Stomach (tissue), 9 donors: ENCODE results near the gene MEGF8. TPM values are rescaled to one million over a fixed set of nuclear protein-coding genes. Genes with fewer than 3 reads are reported as not detected.

Source experiments
- DNase-seq, 2 donors: peaks; one replicate each; pipeline versions ENCODE4 v3.0.0 to v3.0.0-alpha.2; 2013 to 2019
- H3K27ac ChIP-seq, 5 donors: fragments of 200-600 bp in 4 of 5; sonication (generic) in 4 of 5; one replicate each; pipeline ENCODE4 v1.5.1; 2013 to 2019; ENCODE audit warnings: mild to moderate bottlenecking in 1 of 5, moderate library complexity in 1 of 5
- H3K27me3 ChIP-seq, 3 donors: fragments of 200-600 bp; sonication (generic); one replicate each; pipeline ENCODE4 v1.5.1; 2017 to 2019; ENCODE audit warnings: mixed run types in 1 of 3
- H3K36me3 ChIP-seq, 4 donors: fragments of 200-600 bp; sonication (generic); 1 replicate in 3 of 4; 2 replicates in 1 of 4; pipeline ENCODE4 v1.5.1; 2016 to 2019
- H3K4me1 ChIP-seq, 4 donors: fragments of 200-600 bp; sonication (generic); one replicate each; pipeline ENCODE4 v1.5.1; 2016 to 2019
- H3K4me3 ChIP-seq, 4 donors: fragments of 200-600 bp; sonication (generic) in 3 of 4; one replicate each; pipeline ENCODE4 v1.5.1; 2016 to 2019; ENCODE audit warnings: mild to moderate bottlenecking in 1 of 4
- H3K9me3 ChIP-seq, 4 donors: fragments of 200-600 bp; sonication (generic); one replicate each; pipeline ENCODE4 v1.5.1; 2016 to 2019
- EP300 ChIP-seq: sonication (generic); formaldehyde crosslinking; IDR thresholded peaks from one replicate; pipeline ENCODE4 v1.6.1; 2017; ENCODE audit warnings: antibody characterized with exemption
- POLR2A ChIP-seq, 4 donors: fragments of 450-650 bp; IDR thresholded peaks; one replicate each; pipeline ENCODE4 v1.6.1; 2016; ENCODE audit warnings: antibody characterized with exemption in 4 of 4, control low read depth in 2 of 4, mild to moderate bottlenecking in 1 of 4, moderate library complexity in 1 of 4
- POLR2AphosphoS5 ChIP-seq, 3 donors: sonication (generic); formaldehyde crosslinking; IDR thresholded peaks; one replicate each; pipeline ENCODE4 v1.6.1; 2016; ENCODE audit warnings: antibody characterized with exemption in 3 of 3
- WGBS, 5 donors: extraction: QIAGEN DNeasy Blood & Tissue Kit in 3 of 5; methylation state at CpG; one replicate each; pipeline versions ENCODE4 v1.1.5 to v1.1.7; 2013 to 2018; 5-methylcytosine and 5-hydroxymethylcytosine counted together
- intact Hi-C: fragments of 100-400 bp; cut with DNase I; formaldehyde crosslinking; loops from one replicate; pipeline ENCODE4 v1.15.1; 2023; ENCODE audit warnings: low total_unique reads
- polyA plus RNA-seq, 3 donors: library from polyadenylated mRNA; stranded (reverse); fragments of 200-250 nt; gene quantifications; one replicate each; pipeline ENCODE4 v1.2.3, GENCODE V29; 2013
- total RNA-seq, 5 donors: library from RNA; depleted of rRNA; stranded (reverse); fragments of >200 nt; gene quantifications; one replicate each; pipeline versions ENCODE4 v1.1.0 to v1.2.3, GENCODE V29; 2014 to 2016
- TF ChIP-seq, protein P1 (sequence below), 7 experiments: fragments of 450-650 bp in 4 of 7; fragments of 200-600 bp in 3 of 7; sonication (generic) in 3 of 7; IDR thresholded peaks; one replicate each; pipeline ENCODE4 v1.5.1; 2016 to 2019; ENCODE audit warnings: antibody characterized with exemption in 7 of 7, control low read depth in 2 of 7, mild to moderate bottlenecking in 1 of 7
- donor health status: healthy with polysubstance abuse.
- donor health status: Bipolar disorder and iron deficiency.
- donor health status: healthy.

MEGF8 gene
- total and polyA plus RNA-seq, 8 donors = 2.6 to 46.3 (median 12.3) TPM

DNA sequence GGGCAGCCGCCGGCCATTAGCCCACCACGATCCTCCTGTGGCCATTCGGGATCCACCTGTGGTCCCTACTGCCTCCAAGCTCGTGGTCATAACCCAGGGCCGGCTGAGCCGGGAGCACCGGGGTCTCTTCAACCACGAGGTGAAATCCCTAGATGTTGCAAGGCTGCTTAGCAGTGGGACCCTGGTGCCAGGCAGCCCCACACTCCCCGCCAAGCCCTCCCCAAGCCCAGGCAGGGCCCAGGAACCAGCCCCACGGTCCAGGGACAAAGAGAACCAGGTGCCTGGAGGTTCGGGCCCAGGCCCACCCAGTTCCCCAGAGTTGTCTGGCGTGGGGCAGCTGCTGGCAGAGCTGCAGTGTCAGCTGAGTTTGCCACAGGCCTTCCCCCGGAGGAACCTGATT lies 15.7 kb upstream of the MEGF8 start:
- intact Hi-C loops = no loop called here

DNA sequence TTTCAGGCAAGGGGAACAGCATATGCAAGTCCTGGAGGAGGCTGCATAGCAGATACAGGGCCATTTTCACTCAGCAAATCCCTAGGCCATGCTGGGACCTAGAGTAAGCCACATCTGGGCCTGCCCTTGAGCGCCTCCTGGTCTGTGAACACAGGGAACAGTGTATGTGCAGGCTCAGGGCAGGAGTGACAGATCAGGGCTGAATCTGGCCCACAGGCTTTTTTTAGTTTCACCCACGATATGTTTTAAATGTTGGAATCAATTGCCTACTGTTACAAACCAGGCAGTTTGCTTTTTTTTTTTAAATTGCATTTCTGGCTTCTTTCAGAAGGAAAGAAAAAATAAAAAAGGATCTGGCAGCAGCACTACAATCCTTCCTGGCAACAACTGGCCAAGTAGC lies 13.8 kb upstream of the MEGF8 start:
- H3K9me3 ChIP-seq = no peaks in the 10 kb centered on the region
- H3K4me1 ChIP-seq = peaks cover 13 to 19% (median 17%) of the 10 kb centered on the region in 4 donors
- 55 to 84% (median 69%) methylated on average over 2 of the region's 2 CpGs for WGBS, 5 donors
- peak in 1 of 2 donors; percentile 43 for DNase-seq
- intact Hi-C loops = no loop called here
- H3K27ac ChIP-seq = no peak overlapping the region
- TF ChIP-seq, protein P1, sequence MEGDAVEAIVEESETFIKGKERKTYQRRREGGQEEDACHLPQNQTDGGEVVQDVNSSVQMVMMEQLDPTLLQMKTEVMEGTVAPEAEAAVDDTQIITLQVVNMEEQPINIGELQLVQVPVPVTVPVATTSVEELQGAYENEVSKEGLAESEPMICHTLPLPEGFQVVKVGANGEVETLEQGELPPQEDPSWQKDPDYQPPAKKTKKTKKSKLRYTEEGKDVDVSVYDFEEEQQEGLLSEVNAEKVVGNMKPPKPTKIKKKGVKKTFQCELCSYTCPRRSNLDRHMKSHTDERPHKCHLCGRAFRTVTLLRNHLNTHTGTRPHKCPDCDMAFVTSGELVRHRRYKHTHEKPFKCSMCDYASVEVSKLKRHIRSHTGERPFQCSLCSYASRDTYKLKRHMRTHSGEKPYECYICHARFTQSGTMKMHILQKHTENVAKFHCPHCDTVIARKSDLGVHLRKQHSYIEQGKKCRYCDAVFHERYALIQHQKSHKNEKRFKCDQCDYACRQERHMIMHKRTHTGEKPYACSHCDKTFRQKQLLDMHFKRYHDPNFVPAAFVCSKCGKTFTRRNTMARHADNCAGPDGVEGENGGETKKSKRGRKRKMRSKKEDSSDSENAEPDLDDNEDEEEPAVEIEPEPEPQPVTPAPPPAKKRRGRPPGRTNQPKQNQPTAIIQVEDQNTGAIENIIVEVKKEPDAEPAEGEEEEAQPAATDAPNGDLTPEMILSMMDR (IDR thresholded peaks at IDR 0.05) = no peak
- no peak for TF ChIP-seq POLR2AphosphoS5 (IDR thresholded peaks at IDR 0.05)
- TF ChIP-seq EP300 = no peak
- TF ChIP-seq POLR2A (IDR thresholded peaks at IDR 0.05) = no peak
- no peak overlapping the region for H3K4me3 ChIP-seq
- peaks cover 2 to 66% (median 27%) of the 10 kb centered on the region in 3 donors for H3K27me3 ChIP-seq
- H3K36me3 ChIP-seq = no peaks in the 10 kb centered on the region

More for the DNA sequence above, 15.7 kb upstream of the MEGF8 start:
- H3K4me3 ChIP-seq = no peak overlapping the region
- peaks cover 13 to 16% (median 15%) of the 10 kb centered on the region in 4 donors for H3K4me1 ChIP-seq
- peaks cover 2 to 47% (median 23%) of the 10 kb centered on the region in 3 donors for H3K27me3 ChIP-seq
- H3K27ac ChIP-seq = no peak overlapping the region
- H3K9me3 ChIP-seq = no peaks in the 10 kb centered on the region
- TF ChIP-seq POLR2A (IDR thresholded peaks at IDR 0.05) = no peak
- TF ChIP-seq POLR2AphosphoS5 (IDR thresholded peaks at IDR 0.05) = no peak
- TF ChIP-seq EP300 = no peak
- TF ChIP-seq, protein P1 (IDR thresholded peaks at IDR 0.05) = no peak
- H3K36me3 ChIP-seq = no peaks in the 10 kb centered on the region
- 89 to 93% (median 91%) methylated on average over 8 to 14 of the region's 14 CpGs for WGBS, 5 donors
- no peak for DNase-seq

DNA sequence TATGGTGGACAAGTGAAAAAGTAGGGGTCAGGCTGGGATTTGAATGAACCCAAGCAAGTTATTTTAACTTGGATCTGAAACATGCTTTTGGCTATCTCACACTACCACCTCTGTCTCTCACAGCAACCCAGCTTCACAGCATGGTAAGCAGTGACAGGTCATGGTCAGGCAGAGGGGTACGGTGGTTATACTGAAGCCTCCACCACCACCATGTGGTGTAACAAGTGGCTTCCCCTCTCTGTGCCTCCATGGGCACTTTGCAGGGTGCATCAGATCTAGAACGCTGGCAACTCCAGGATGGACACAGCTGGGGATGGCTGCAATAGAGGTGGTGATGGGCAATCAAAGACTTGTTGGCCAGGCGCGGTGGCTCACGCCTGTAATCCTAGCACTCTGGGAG lies 13.1 kb upstream of the MEGF8 start:
- no peak for DNase-seq
- peaks cover 2 to 66% (median 27%) of the 10 kb centered on the region in 3 donors for H3K27me3 ChIP-seq
- H3K36me3 ChIP-seq = no peaks in the 10 kb centered on the region
- H3K9me3 ChIP-seq = no peaks in the 10 kb centered on the region
- TF ChIP-seq POLR2A (IDR thresholded peaks at IDR 0.05) (no peak), EP300 (no peak), POLR2AphosphoS5 (IDR thresholded peaks at IDR 0.05) (no peak)
- TF ChIP-seq, protein P1 (IDR thresholded peaks at IDR 0.05) = no peak
- H3K27ac ChIP-seq = no peak overlapping the region
- H3K4me1 ChIP-seq = peaks cover 13 to 23% (median 18%) of the 10 kb centered on the region in 4 donors
- H3K4me3 ChIP-seq = no peak overlapping the region
- WGBS, 5 donors = 79 to 85% (median 82%) methylated on average over 4 to 5 of the region's 5 CpGs
- intact Hi-C loops = no loop called here

DNA sequence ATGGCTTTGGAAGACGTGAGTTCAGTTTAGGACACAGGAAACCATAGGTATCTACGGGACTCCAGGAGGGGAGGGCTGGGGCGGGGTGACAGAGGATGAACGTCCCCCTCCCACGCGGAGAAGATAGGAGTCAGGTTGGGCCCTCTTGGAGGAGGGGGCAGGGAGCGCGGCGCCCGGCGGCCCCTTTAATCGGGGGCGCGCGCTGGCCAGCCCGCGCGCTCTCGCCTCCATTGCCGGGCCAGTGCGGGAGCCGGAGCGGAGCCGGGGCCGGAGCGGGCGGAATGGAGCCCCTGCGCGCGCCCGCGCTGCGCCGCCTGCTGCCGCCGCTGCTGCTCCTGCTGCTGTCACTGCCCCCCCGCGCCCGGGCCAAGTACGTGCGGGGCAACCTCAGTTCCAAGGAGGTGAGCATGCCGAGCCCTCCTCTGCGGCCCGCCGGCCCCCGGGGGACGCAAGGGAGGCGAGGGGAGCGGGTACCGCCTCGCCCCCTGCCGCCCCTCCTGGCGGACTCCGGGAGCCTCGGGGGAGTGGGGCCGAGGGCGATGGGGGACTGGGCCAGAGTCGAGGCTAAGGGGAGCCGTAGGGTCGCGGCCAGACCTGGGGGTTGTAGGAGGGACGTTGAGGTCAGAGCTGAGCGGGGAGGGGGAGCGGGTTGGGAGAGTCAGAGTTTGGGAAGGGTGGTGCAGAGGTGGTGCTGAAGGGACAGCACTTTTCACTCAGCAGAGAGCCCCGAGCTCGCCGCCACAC lies 12.2 kb upstream of the MEGF8 start, which contains the start of gene TMEM145:
Gene TMEM145, plus strand, starts transcription at position 214 of the 744 bp plus-strand sequence. Its CDS starts 68 bp downstream, at position 282.
- no peak for TF ChIP-seq POLR2AphosphoS5 (IDR thresholded peaks at IDR 0.05)
- TF ChIP-seq, protein P1 (IDR thresholded peaks at IDR 0.05) = no peak
- TF ChIP-seq POLR2A (IDR thresholded peaks at IDR 0.05) = no peak
- TF ChIP-seq EP300 = no peak
- peak; percentile 56 to 88 for DNase-seq
- Histone ChIP-seq H3K4me3 (peak within 1 kb of the TSS; percentile 47 to 65 (median 48)), H3K4me1 (peaks cover 13 to 23% (median 18%) of the 10 kb centered on the region in 4 donors), H3K27me3 (peaks cover 2 to 66% (median 27%) of the 10 kb centered on the region in 3 donors), H3K9me3 (no peaks in the 10 kb centered on the region), H3K27ac (no peak within 1 kb of the TSS), H3K36me3 (no peaks in the 10 kb centered on the region)
- intact Hi-C loops = no loop called here
- WGBS, 5 donors = 0 to 1% (median 1%) methylated on average over 31 to 67 of the region's 67 CpGs
